IPS DF 6.9 (cell line): ENCODE measurements around the gene DOCK2.

ENCODE experiments used
- DNase-seq: peaks from one replicate; pipeline ENCODE4 v3.0.0-alpha.2; 2013; ENCODE audit warnings: low read depth, low spot score
- H3K27ac ChIP-seq: one replicate; pipeline ENCODE4 v1.5.1; 2013; ENCODE audit warnings: low read length, control low read depth
- H3K27me3 ChIP-seq: 2 replicates; pipeline ENCODE4 v1.6.1; 2013; ENCODE audit warnings: mild to moderate bottlenecking, low read length; ENCODE audit not compliant: control insufficient read depth, insufficient read depth
- H3K36me3 ChIP-seq: 2 replicates; pipeline ENCODE4 v1.6.1; 2013; ENCODE audit warnings: low read length; ENCODE audit not compliant: control insufficient read depth, insufficient read depth
- H3K4me1 ChIP-seq: 2 replicates; pipeline ENCODE4 v1.6.1; 2013; ENCODE audit warnings: low read length; ENCODE audit not compliant: control insufficient read depth, insufficient read depth
- H3K4me3 ChIP-seq: 2 replicates; pipeline ENCODE4 v1.5.1; 2013; ENCODE audit warnings: mild to moderate bottlenecking, low read length
- H3K9me3 ChIP-seq: 2 replicates; pipeline ENCODE4 v1.6.1; 2013; ENCODE audit warnings: low read length, inconsistent platforms; ENCODE audit not compliant: control insufficient read depth, insufficient read depth
- WGBS: extraction: QIAGEN DNeasy Blood & Tissue Kit; methylation state at CpG from one replicate; pipeline ENCODE4 v1.1.7; 2013; ENCODE audit warnings: mixed read lengths, missing lambda C conversion rate; ENCODE audit not compliant: insufficient read length, insufficient coverage; 5-methylcytosine and 5-hydroxymethylcytosine counted together

Gene DOCK2

GRCh38 chr5:169732841-169733240 is 95.8 kb downstream of the DOCK2 start:
- WGBS: no CpG with 5 or more reads among the region's 1 CpG
- Histone ChIP-seq H3K27me3 (no peaks in the 10 kb centered on the region), H3K36me3 (no peaks in the 10 kb centered on the region)

GRCh38 chr5:169735913-169736312 is 98.8 kb downstream of the DOCK2 start:
- Histone ChIP-seq H3K9me3 (no peaks in the 10 kb centered on the region), H3K36me3 (no peaks in the 10 kb centered on the region), H3K4me3 (no peak overlapping the region), H3K4me1 (no peaks in the 10 kb centered on the region), H3K27ac (no peak overlapping the region), H3K27me3 (no peaks in the 10 kb centered on the region)
- WGBS: no CpG with 5 or more reads among the region's 3 CpGs
- no peak for DNase-seq

More at GRCh38 chr5:169732841-169733240, 95.8 kb downstream of the DOCK2 start:
- no peaks in the 10 kb centered on the region for H3K9me3 ChIP-seq
- no peaks in the 10 kb centered on the region for H3K4me1 ChIP-seq
- no peak overlapping the region for H3K27ac ChIP-seq
- DNase-seq: no peak
- H3K4me3 ChIP-seq: no peak overlapping the region

GRCh38 chr5:169736653-169737052 is 99.6 kb downstream of the DOCK2 start:
- H3K9me3 ChIP-seq: no peaks in the 10 kb centered on the region
- no CpG with 5 or more reads among the region's 2 CpGs for WGBS
- no peaks in the 10 kb centered on the region for H3K36me3 ChIP-seq

GRCh38 chr5:169740435-169740834 is 103.4 kb downstream of the DOCK2 start:
- WGBS: no CpG with 5 or more reads among the region's 3 CpGs
- Histone ChIP-seq H3K27me3 (no peaks in the 10 kb centered on the region), H3K27ac (no peak overlapping the region), H3K4me1 (no peaks in the 10 kb centered on the region), H3K9me3 (no peaks in the 10 kb centered on the region), H3K4me3 (no peak overlapping the region), H3K36me3 (no peaks in the 10 kb centered on the region)
- DNase-seq: no peak

More at GRCh38 chr5:169736653-169737052, 99.6 kb downstream of the DOCK2 start:
- Histone ChIP-seq H3K4me1 (no peaks in the 10 kb centered on the region), H3K27me3 (no peaks in the 10 kb centered on the region), H3K4me3 (no peak overlapping the region), H3K27ac (no peak overlapping the region)
- DNase-seq: no peak

DNA sequence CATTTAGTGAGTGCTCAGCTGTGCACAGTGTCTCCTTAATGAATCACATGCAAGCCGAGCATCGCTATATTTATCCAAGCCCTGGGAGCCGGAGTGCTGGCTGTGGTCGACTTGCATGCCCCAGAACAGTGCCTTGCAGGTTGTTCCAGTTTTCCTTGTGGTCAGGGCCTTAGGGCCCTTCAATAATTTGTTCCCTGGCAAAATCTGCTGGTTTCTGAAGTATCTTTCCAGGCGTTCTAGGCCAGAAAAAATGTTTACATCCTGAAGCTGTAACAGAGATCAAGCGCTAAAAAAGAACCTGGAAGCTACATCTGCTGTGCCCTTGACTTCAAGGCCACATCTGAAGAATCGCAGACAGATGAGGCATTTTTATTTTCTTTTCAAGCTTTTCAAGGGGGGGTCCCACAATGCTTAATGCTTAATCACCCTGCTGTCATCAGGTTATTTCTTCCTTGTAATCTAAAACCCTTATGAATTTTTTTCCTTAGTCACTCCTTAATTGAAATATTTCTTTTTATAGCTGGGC is 105.8 kb downstream of the DOCK2 start:
- no peaks in the 10 kb centered on the region for H3K9me3 ChIP-seq
- no peak overlapping the region for H3K27ac ChIP-seq
- H3K36me3 ChIP-seq: no peaks in the 10 kb centered on the region
- DNase-seq: no peak
- H3K4me3 ChIP-seq: no peak overlapping the region
- no peaks in the 10 kb centered on the region for H3K4me1 ChIP-seq
- WGBS: no CpG with 5 or more reads among the region's 7 CpGs
- no peaks in the 10 kb centered on the region for H3K27me3 ChIP-seq

DNA sequence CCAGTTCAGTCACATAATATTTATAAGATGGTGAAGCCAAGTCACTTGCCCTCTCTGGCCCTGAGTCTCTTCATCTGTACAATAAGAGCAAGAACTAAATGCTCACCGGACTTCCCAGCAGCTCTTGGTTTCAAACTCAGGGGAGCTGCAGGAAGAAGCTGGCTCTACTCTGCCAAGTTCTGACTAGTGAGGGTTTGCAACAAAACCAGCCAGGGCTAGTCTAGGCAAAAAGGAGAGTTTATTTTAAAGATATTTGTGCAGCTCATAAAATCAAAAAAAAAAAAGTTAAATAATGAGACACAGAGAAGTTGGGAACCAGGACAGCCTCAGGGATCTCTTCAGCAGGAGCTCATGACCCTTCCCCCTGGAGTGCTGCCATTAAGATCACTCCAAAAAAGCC is 107.3 kb downstream of the DOCK2 start:
- no peak for DNase-seq
- Histone ChIP-seq H3K9me3 (no peaks in the 10 kb centered on the region), H3K4me3 (no peak overlapping the region), H3K27me3 (no peaks in the 10 kb centered on the region), H3K27ac (no peak overlapping the region), H3K36me3 (no peaks in the 10 kb centered on the region), H3K4me1 (no peaks in the 10 kb centered on the region)
- WGBS: no CpG with 5 or more reads among the region's 1 CpG

GRCh38 chr5:169745441-169746146 is 108.5 kb downstream of the DOCK2 start:
- Histone ChIP-seq H3K36me3 (no peaks in the 10 kb centered on the region), H3K4me1 (no peaks in the 10 kb centered on the region), H3K27ac (no peak overlapping the region), H3K9me3 (no peaks in the 10 kb centered on the region), H3K4me3 (no peak overlapping the region), H3K27me3 (no peaks in the 10 kb centered on the region)
- no CpG with 5 or more reads among the region's 6 CpGs for WGBS
- no peak for DNase-seq

- Histone ChIP-seq H3K27ac (no peak overlapping the region), H3K9me3 (no peaks in the 10 kb centered on the region), H3K4me3 (no peak overlapping the region), H3K4me1 (no peaks in the 10 kb centered on the region), H3K36me3 (no peaks in the 10 kb centered on the region), H3K27me3 (no peaks in the 10 kb centered on the region)
- DNase-seq: no peak
- no CpG with 5 or more reads among the region's 5 CpGs for WGBS
Measured at GRCh38 chr5:169746147-169746694, 109.1 kb downstream of the DOCK2 start.

GRCh38 chr5:169748174-169748573 is 111.1 kb downstream of the DOCK2 start:
- no CpG with 5 or more reads among the region's 3 CpGs for WGBS
- Histone ChIP-seq H3K4me1 (no peaks in the 10 kb centered on the region), H3K4me3 (no peak overlapping the region), H3K27ac (no peak overlapping the region), H3K9me3 (no peaks in the 10 kb centered on the region), H3K36me3 (no peaks in the 10 kb centered on the region), H3K27me3 (no peaks in the 10 kb centered on the region)
- DNase-seq: no peak

GRCh38 chr5:169749295-169749694 is 112.2 kb downstream of the DOCK2 start:
- no peak overlapping the region for H3K27ac ChIP-seq
- no peak overlapping the region for H3K4me3 ChIP-seq
- H3K4me1 ChIP-seq: no peaks in the 10 kb centered on the region; the same call in 1 of the 2 replicates
- DNase-seq: no peak
- H3K36me3 ChIP-seq: no peaks in the 10 kb centered on the region
- WGBS: no CpG with 5 or more reads among the region's 3 CpGs
- H3K9me3 ChIP-seq: no peaks in the 10 kb centered on the region
- no peaks in the 10 kb centered on the region for H3K27me3 ChIP-seq
